K562 (cell line): ENCODE results near the gene TEX30. TPM values are rescaled to one million over a fixed set of nuclear protein-coding genes. Genes with fewer than 3 reads are reported as not detected.

Experiments
- CC2D1A ChIP-seq: fragments of 450-650 bp; IDR thresholded peaks from 2 replicates; pipeline ENCODE4 v1.6.1; 2017; ENCODE audit warnings: mild to moderate bottlenecking
- CHD1 ChIP-seq: fragments of 200-600 bp; sonication (generic); IDR thresholded peaks from one replicate; pipeline ENCODE4 v1.6.1; 2012; ENCODE audit warnings: mild to moderate bottlenecking, moderate library complexity, low read length, inconsistent platforms
- COPS2 ChIP-seq: fragments of 450-650 bp; conservative IDR thresholded peaks from 2 replicates; pipeline ENCODE4 v1.6.1; 2016; ENCODE audit warnings: mild to moderate bottlenecking, moderate library complexity
- E2F3 ChIP-seq: fragments of 250-450 bp; sonication (Bioruptor Pico); IDR thresholded peaks from 2 replicates; pipeline ENCODE4 v1.4.0; 2020; ENCODE audit warnings: mild to moderate bottlenecking
- EP400 ChIP-seq: fragments of 450-650 bp; IDR thresholded peaks from 2 replicates; pipeline ENCODE4 v1.6.1; 2017; ENCODE audit warnings: antibody characterized with exemption, mild to moderate bottlenecking, moderate library complexity
- HMGN3 ChIP-seq: IDR thresholded peaks from 2 replicates; pipeline ENCODE4 v1.6.1; 2011; ENCODE audit warnings: borderline replicate concordance, low read depth, mild to moderate bottlenecking, mixed read lengths, low read length; ENCODE audit not compliant: insufficient read length; ENCODE audit errors: extremely low read depth
- IRF2 ChIP-seq: sonication (generic); formaldehyde crosslinking; IDR thresholded peaks from 2 replicates; pipeline ENCODE4 v1.8.1; 2022; ENCODE audit warnings: mild to moderate bottlenecking, missing genetic modification reagents
- KLF13 ChIP-seq: fragments of 450-650 bp; IDR thresholded peaks from 2 replicates; pipeline ENCODE4 v1.6.1; 2016; ENCODE audit warnings: missing genetic modification characterization, low read depth, mild to moderate bottlenecking, missing compliant biosample characterization, moderate library complexity, borderline replicate concordance
- L3MBTL2 ChIP-seq: fragments of 450-650 bp; IDR thresholded peaks from 2 replicates; pipeline ENCODE4 v1.6.1; 2016; ENCODE audit warnings: mild to moderate bottlenecking, moderate library complexity
- NR4A1 ChIP-seq, 2 experiments: fragments of 250-450 bp in 1 of 2; fragments of 450-650 bp in 1 of 2; sonication (Bioruptor Pico) in 1 of 2; IDR thresholded peaks; 2 replicates each; pipeline versions ENCODE4 v1.4.0 to v1.6.1; 2016 to 2020; ENCODE audit warnings: mild to moderate bottlenecking in 2 of 2, missing compliant biosample characterization in 1 of 2, missing genetic modification characterization in 1 of 2, moderate library complexity in 1 of 2
- PRMT5 ChIP-seq: sonication (generic); formaldehyde crosslinking; IDR thresholded peaks from 2 replicates; pipeline ENCODE4 v1.5.0; 2020; ENCODE audit warnings: missing genetic modification reagents
- STAG1 ChIP-seq: sonication (generic); formaldehyde crosslinking; IDR thresholded peaks from 2 replicates; pipeline ENCODE4 v1.5.0; 2020; ENCODE audit warnings: missing genetic modification reagents, borderline replicate concordance
- TAF7 ChIP-seq: fragments of 450-650 bp; IDR thresholded peaks from 2 replicates; pipeline ENCODE4 v1.6.1; 2016; ENCODE audit warnings: missing genetic modification characterization, missing compliant biosample characterization
- TEAD2 ChIP-seq: fragments of 450-650 bp; IDR thresholded peaks from 2 replicates; pipeline ENCODE4 v1.6.1; 2016; ENCODE audit warnings: missing genetic modification characterization, control low read depth, missing compliant biosample characterization
- ZFP91 ChIP-seq: sonication (generic); formaldehyde crosslinking; IDR thresholded peaks from 2 replicates; pipeline ENCODE4 v1.8.0; 2022; ENCODE audit warnings: mild to moderate bottlenecking, missing genetic modification reagents
- ZKSCAN8 ChIP-seq: fragments of 200-800 bp; sonication (Bioruptor generic); IDR thresholded peaks from 2 replicates; pipeline ENCODE4 v1.6.1; 2016; ENCODE audit warnings: missing genetic modification characterization, missing compliant biosample characterization
- ZNF197 ChIP-seq: fragments of 200-800 bp; sonication (Bioruptor generic); IDR thresholded peaks from 2 replicates; pipeline ENCODE4 v1.6.1; 2016; ENCODE audit warnings: low read depth, missing genetic modification characterization, missing compliant biosample characterization
- ZNF212 ChIP-seq: fragments of 450-650 bp; formaldehyde crosslinking; IDR thresholded peaks from 2 replicates; pipeline ENCODE4 v1.4.0; 2020; ENCODE audit warnings: mild to moderate bottlenecking
- ZNF217 ChIP-seq: sonication (generic); formaldehyde crosslinking; IDR thresholded peaks from 2 replicates; pipeline ENCODE4 v1.8.0; 2022; ENCODE audit warnings: mild to moderate bottlenecking, missing genetic modification reagents
- ZNF277 ChIP-seq: fragments of 250-450 bp; sonication (Bioruptor Pico); IDR thresholded peaks from 2 replicates; pipeline ENCODE4 v1.8.0; 2022; ENCODE audit warnings: inconsistent platforms, mild to moderate bottlenecking, moderate library complexity, borderline replicate concordance
- ZNF3 ChIP-seq: fragments of 250-450 bp; sonication (Bioruptor Pico); IDR thresholded peaks from 2 replicates; pipeline ENCODE4 v1.5.0; 2021; ENCODE audit warnings: mild to moderate bottlenecking, moderate library complexity
- ZNF511 ChIP-seq: sonication (generic); formaldehyde crosslinking; IDR thresholded peaks from 2 replicates; pipeline ENCODE4 v1.8.0; 2022; ENCODE audit warnings: mild to moderate bottlenecking, missing genetic modification reagents
- polyA plus RNA-seq, 8 experiments: library from polyadenylated mRNA; depleted of rRNA in 4 of 8; stranded (reverse) in 5 of 8; unstranded in 3 of 8; fragments of >200 nt; fragmentation: Nextera tagmentation in 2 of 8; fragmentation: Illumina TruSeq in 1 of 8; extraction: Ambion mirVana in 2 of 8; extraction: Trizol in 1 of 8; gene quantifications; 2 replicates each; pipeline versions ENCODE4 v1.2.1 to v1.2.3, GENCODE V29; 2011 to 2014; ENCODE audit warnings: inconsistent platforms in 1 of 8, missing spikeins in 1 of 8
- total RNA-seq, 7 experiments: library from RNA; depleted of rRNA in 6 of 7; stranded (reverse); fragments of >200 nt in 6 of 7; fragmentation: Illumina TruSeq in 2 of 7; extraction: Trizol in 2 of 7; gene quantifications; 2 replicates each; pipeline versions ENCODE4 v1.2.1 to v1.2.3, GENCODE V29; 2011 to 2021; ENCODE audit warnings: low replicate concordance in 1 of 7
- TF ChIP-seq, protein P1 (sequence below): fragments of 450-650 bp; IDR thresholded peaks from 2 replicates; pipeline ENCODE4 v1.6.1; 2016; ENCODE audit warnings: mild to moderate bottlenecking

The TEX30 gene
- total and polyA plus RNA-seq, 9 of the 15 experiments (the other 6 are each of a cell fraction or from before 2014, with no cell fraction given), result 24.1 to 143 (median 37.3) TPM

DNA sequence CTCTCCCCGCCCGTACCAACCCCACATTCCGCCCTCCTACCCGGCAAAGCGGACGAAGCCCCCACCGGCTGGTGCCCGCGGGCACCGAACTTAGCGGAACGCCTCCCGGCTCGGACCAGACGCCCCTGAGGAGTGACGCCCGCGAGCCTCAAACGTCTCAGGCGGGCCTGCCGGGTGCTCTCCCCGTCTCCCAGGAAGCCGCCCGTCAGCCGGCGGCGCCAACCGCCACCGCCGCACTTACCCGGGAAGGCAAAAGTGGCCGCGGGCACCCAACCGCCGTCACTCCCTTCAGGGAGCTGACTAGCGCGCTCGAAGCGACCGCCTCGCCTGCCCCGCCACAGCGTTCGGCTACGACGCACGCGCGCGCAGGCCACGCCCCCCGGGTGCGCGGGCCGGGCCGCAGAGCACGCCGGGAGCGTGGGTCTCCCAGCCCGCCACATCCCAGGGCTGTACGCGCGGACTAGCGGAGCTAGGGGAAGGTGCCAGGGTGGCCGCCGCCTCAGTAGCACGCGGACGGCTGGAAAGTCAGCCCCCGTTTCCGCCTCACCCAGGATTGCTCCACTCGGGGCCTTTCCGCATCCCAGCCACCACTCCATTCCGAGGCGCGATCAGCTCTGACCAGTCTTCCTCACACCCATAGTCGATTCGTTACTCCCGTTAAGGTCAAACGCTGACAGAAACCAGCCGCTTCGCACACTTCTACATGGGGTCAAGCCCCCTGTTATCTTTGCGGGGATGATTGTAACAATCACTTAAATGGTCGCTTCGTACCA is at the start of gene TEX30 (continued):
- 0 out of 2 replicates have a peak, but pooled peaks have one; percentile 19 for TF ChIP-seq TAF7
- no peak for TF ChIP-seq ZNF277 (CRISPR knock-in tag)
- no peak for TF ChIP-seq COPS2
- TF ChIP-seq KLF13 (tag), result peak; percentile 28; the same call in 1 of the 2 replicates
- no peak for TF ChIP-seq CHD1
- TF ChIP-seq, protein P1, sequence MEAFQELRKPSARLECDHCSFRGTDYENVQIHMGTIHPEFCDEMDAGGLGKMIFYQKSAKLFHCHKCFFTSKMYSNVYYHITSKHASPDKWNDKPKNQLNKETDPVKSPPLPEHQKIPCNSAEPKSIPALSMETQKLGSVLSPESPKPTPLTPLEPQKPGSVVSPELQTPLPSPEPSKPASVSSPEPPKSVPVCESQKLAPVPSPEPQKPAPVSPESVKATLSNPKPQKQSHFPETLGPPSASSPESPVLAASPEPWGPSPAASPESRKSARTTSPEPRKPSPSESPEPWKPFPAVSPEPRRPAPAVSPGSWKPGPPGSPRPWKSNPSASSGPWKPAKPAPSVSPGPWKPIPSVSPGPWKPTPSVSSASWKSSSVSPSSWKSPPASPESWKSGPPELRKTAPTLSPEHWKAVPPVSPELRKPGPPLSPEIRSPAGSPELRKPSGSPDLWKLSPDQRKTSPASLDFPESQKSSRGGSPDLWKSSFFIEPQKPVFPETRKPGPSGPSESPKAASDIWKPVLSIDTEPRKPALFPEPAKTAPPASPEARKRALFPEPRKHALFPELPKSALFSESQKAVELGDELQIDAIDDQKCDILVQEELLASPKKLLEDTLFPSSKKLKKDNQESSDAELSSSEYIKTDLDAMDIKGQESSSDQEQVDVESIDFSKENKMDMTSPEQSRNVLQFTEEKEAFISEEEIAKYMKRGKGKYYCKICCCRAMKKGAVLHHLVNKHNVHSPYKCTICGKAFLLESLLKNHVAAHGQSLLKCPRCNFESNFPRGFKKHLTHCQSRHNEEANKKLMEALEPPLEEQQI, result no peak
- TF ChIP-seq ZFP91 (CRISPR knock-in tag), result no peak
- TF ChIP-seq TEAD2 (tag), result no peak
- no peak for TF ChIP-seq ZNF3 (CRISPR knock-in tag)
- TF ChIP-seq L3MBTL2, result peak; percentile 97
- peak; percentile 74; the same call in 1 of the 2 replicates for TF ChIP-seq E2F3
- peak; percentile 88; the same call in 1 of the 2 replicates for TF ChIP-seq ZNF511 (CRISPR knock-in tag)
- TF ChIP-seq STAG1 (CRISPR knock-in tag), result no peak
- TF ChIP-seq PRMT5 (CRISPR knock-in tag), result no peak
- TF ChIP-seq EP400, result peak; percentile 71
- TF ChIP-seq NR4A1 (CRISPR knock-in tag; IDR thresholded peaks at IDR 0.05), result no peak
- TF ChIP-seq NR4A1 (tag; IDR thresholded peaks at IDR 0.05), result 0 out of 2 replicates have a peak, but pooled peaks have one; percentile 55
- 0 out of 2 replicates have a peak, but pooled peaks have one; percentile 26 for TF ChIP-seq ZKSCAN8
- TF ChIP-seq ZNF197, result no peak
- no peak for TF ChIP-seq ZNF217
- TF ChIP-seq CC2D1A, result no peak
- TF ChIP-seq IRF2, result no peak
- TF ChIP-seq ZNF212 (CRISPR knock-in tag), result no peak
- TF ChIP-seq HMGN3, result no peak
